ENCODE results near the gene DNAJC6.
A peak's percentile ranks its signal among the peaks of the same experiment; 100 is the strongest.
"Not testable (repeated sequence)": the region's sequence is repeated elsewhere in the genome, so short reads cannot be mapped to it uniquely, and the experiment has no call there.

The DNAJC6 gene

GRCh38 chr1:65339866-65340468 is 30.6 kb downstream of the DNAJC6 start:
- intact Hi-C loops (cut with DNase I), result no loop called here
- DNase-seq, result no peak

- intact Hi-C loops (cut with DNase I), result no loop called here
- DNase-seq, result no peak
These were observed 32.0 kb downstream of the DNAJC6 start for GRCh38 chr1:65341381-65341780.

GRCh38 chr1:65343286-65343685 is 33.9 kb downstream of the DNAJC6 start:
- intact Hi-C loops (cut with DNase I), result no loop called here
- DNase-seq, result no peak

GRCh38 chr1:65344171-65344814 is 35.0 kb downstream of the DNAJC6 start:
- no peak for DNase-seq
- intact Hi-C loops (cut with DNase I), result no loop called here

GRCh38 chr1:65346190-65346589 is 36.8 kb downstream of the DNAJC6 start:
- intact Hi-C loops (cut with DNase I), result no loop called here
- no peak for DNase-seq

GRCh38 chr1:65355031-65355712 is 45.8 kb downstream of the DNAJC6 start:
- intact Hi-C loops (cut with DNase I), result no loop called here
- DNase-seq, result no peak

- intact Hi-C loops (cut with DNase I), result no loop called here
- no peak for DNase-seq
These were observed 48.1 kb downstream of the DNAJC6 start for GRCh38 chr1:65357291-65357960.

GRCh38 chr1:65359888-65360287 is 50.5 kb downstream of the DNAJC6 start:
- intact Hi-C loops (cut with DNase I), result no loop called here
- no peak for DNase-seq

- peak in 28 of 42 donors; percentile 10 to 71 (median 28) for DNase-seq
- intact Hi-C loops (cut with DNase I), result no loop called here
These were observed 51.3 kb downstream of the DNAJC6 start for GRCh38 chr1:65360648-65361047.

GRCh38 chr1:65362545-65362944 is 53.2 kb downstream of the DNAJC6 start:
- intact Hi-C loops (cut with DNase I), result no loop called here
- DNase-seq, result no peak

- intact Hi-C loops (cut with DNase I), result no loop called here
- no peak for DNase-seq
These were observed 54.1 kb downstream of the DNAJC6 start for GRCh38 chr1:65363484-65363883.

- intact Hi-C loops (cut with DNase I), result no loop called here
- no peak for DNase-seq
These were observed 59.1 kb downstream of the DNAJC6 start for GRCh38 chr1:65368403-65368802.

GRCh38 chr1:65371544-65371943 is 62.2 kb downstream of the DNAJC6 start:
- no peak for DNase-seq
- intact Hi-C loops (cut with DNase I), result no loop called here

GRCh38 chr1:65372557-65372956 is 63.2 kb downstream of the DNAJC6 start:
- intact Hi-C loops (cut with DNase I), result no loop called here
- DNase-seq, result no peak

GRCh38 chr1:65377496-65378246 is 68.3 kb downstream of the DNAJC6 start:
- intact Hi-C loops (cut with DNase I), result no loop called here
- DNase-seq, result no peak

- intact Hi-C loops (cut with DNase I), result no loop called here
- no peak for DNase-seq
These were observed 69.1 kb downstream of the DNAJC6 start for GRCh38 chr1:65378247-65378946.

- DNase-seq; intact Hi-C loops (cut with DNase I): not testable (repeated sequence)
These were observed 75.1 kb downstream of the DNAJC6 start for GRCh38 chr1:65384426-65384825.

GRCh38 chr1:65386439-65386838 is 77.1 kb downstream of the DNAJC6 start:
- intact Hi-C loops (cut with DNase I), result no loop called here
- DNase-seq, result no peak

GRCh38 chr1:65387821-65388220 is 78.5 kb downstream of the DNAJC6 start:
- intact Hi-C loops (cut with DNase I), result no loop called here
- no peak for DNase-seq

Measured in head of caudate nucleus (tissue), 42 donors.